ENCODE results near the gene GPR84.

Gene GPR84

GRCh38 chr12:54364413-54364812 lies at the start of gene GPR84:
GPR84 (minus strand) TSS chr12:54364486; CDS start chr12:54363851, 635 bp downstream.
- no peak for DNase-seq

DNA sequence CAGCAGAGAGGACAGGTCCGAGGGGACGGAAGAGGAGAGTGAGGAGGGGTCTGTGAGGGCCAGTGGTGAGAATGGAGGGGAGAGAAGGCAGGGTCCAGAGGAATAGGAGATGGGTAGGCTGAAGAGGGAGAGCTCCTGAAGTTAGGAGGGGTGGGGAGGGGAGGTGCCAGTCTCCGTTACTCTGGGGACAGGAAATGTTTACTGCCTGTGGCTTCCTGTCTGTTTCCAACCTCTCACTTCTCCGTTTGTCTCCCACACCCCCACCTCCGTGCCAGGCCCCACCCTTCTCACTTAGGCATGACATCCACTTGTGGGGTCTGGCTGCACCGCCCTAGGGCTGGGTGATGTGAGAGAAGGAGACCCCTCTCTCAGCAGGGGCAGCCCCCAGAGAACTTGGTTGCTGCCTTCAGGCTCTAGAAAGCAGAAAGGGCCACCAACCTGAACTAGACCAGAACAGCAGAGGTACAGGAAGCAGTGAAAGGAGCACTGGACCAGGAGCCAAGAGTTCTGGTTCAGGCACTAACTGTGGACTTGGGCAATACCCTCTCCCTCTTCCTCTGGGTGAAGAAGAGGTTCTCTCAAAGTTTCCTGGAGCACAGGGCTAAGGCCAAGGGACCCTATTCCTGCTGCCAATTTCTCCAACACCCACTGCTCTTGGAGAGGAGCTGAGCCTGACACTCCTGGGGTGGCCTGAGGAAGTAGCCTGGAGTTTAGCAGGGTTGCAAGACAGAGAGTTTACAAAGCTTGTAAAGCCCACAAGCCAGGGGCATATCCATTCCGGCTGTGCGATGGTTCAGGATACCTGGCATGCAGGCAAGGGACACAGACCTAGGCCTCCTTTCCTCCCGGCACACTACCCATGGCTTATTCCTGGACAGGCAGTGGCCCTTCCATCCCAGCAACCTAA lies 49.3 kb upstream of the GPR84 start:
- no peak for DNase-seq

- DNase-seq = no peak
Measured at GRCh38 chr12:54412786-54413185, 48.5 kb upstream of the GPR84 start.

DNA sequence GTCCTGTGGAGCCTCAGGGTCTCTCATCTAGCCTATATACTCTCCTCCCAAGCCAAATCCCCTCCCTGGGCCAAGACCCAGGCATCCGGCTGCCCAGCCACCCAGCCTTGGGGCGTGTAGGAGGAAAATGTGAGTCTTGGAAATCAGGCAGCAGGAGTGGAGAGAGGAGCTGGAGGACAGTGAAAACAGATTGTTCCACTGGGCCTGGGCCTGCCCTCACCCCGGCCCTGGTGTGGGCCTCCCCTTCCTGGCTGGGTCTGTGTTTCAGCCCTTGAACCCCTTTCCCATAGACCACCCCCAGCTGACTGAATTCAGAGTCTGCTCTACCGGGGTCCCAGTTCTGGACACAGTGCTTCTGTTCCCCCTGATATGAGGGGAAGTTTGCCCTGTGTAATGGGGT lies 48.1 kb upstream of the GPR84 start:
- DNase-seq = no peak

DNA sequence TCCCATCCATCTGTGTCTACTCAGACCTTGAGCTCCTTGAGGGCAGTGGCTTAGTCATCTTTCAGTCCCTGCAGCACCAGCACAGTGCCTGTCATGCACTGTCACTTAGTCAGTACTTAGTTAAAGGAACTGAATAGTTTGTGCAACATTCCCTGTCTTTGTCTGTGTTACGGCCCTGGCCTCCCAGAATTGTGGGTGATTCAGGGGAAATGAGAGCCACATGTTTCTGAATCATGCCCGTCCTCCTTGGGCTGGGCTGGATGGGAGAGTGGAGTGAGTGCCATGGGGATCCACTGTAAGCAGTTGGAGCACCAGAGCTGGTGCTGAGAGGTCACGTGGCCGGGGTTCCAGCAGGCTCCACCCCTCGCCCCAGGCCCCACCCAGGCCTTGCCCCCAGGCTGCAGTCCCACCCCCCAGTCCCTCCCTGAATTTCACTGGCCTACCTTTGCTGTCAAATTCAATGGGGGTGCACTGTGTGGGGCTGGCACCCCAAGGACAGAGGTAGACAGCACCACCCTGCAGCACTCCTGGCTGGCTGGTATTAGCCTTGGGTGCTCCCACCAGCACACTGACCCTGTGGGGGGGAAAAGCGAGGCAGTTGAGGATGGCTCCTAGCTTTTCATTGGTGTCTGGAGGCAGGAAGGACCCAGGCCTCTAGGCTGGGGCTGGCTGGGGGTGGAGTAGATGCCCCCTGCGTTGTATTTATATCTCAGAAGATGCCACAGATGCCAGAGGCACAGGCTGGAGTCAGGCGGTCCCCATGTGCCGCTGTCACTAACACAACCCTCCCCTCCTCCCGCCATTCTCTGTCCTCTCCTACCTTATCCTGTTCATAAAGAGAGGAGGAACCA lies 47.3 kb upstream of the GPR84 start:
- DNase-seq = no peak

- no peak for DNase-seq
Measured at GRCh38 chr12:54409267-54409666, 45.0 kb upstream of the GPR84 start.

DNA sequence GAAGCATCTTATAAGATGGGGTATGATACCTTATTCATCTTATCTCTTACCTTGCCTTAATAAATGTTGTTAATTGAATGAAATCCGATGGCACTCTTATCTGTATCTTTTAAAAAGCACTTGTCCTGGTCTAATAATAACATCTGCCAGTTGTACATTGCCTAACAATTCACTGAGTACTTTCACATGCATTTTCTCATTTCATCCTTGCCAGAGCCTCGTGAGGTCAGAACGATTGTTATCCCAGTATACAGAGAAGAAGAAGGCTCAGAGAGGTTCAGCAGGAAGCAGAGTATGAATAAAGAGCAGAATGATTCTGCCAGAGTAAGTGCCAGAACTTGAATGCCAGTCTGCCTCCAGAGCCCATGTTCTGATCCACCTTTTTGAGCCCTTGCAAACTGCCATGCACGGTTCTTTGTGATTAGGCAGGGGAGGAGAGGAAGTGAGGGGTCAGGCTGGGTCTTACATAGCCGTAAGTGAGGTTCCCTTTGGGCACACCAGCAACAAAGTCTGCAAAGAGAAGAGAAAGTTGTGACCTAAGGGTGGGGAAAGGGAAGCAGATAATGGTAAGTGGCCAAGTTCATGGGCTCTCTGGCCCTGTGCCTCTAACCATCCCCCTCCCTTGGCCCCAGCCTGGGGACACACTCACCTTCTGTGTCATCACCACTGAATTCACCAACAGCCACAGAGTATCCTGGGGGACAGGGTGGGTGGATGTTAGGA lies 43.1 kb upstream of the GPR84 start:
- DNase-seq = no peak

- no peak for DNase-seq
Measured at GRCh38 chr12:54405573-54405972, 41.3 kb upstream of the GPR84 start.

DNA sequence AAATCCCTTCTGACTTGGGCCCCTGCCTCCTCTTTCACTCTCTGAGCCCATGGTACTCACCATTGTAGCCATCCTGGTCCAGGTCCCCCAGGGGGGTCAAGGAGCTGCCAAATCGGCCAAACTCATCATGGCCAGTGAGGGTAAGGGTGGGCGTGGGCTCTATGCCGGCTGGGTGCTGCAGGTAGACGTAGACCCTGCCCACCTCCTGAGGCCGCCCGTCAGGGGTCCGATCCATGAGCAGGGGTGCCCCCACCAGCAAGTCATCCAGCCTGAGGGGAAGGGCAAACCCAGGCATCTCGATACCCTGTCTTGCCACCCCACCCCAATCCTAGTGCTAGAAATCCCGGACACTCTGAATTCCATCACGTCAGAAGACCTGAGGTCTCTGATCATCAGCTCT lies 40.8 kb upstream of the GPR84 start:
- no peak for DNase-seq

- DNase-seq = peak; percentile 63
Measured at GRCh38 chr12:54404061-54405004, 40.0 kb upstream of the GPR84 start.

DNA sequence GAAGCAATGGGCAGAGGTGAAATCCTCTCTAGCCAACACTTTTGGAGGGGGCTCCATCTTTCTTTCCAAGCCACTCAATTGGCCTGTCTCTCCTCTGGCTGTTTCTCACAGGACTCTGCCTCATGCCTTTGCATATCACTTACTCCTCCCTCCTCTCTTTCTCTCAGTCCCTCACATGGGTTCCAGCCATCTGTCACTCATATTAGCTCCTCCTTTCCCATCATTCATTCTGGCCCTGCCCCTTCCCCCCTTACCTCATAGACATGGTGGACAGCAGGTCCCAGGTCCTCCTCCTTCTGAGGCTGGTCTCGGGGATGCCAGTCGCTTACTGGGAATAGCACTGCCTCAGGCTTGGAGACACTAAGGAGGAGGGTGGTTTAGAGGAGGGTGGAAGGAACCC lies 36.8 kb upstream of the GPR84 start:
- DNase-seq = no peak

- DNase-seq = peak; percentile 88
Measured at GRCh38 chr12:54398995-54399793, 34.9 kb upstream of the GPR84 start.

- DNase-seq = no peak
Measured at GRCh38 chr12:54398218-54398617, 33.9 kb upstream of the GPR84 start.

- DNase-seq = no peak
Measured at GRCh38 chr12:54397157-54397556, 32.9 kb upstream of the GPR84 start.

- no peak for DNase-seq
Measured at GRCh38 chr12:54395545-54395944, 31.3 kb upstream of the GPR84 start.

DNA sequence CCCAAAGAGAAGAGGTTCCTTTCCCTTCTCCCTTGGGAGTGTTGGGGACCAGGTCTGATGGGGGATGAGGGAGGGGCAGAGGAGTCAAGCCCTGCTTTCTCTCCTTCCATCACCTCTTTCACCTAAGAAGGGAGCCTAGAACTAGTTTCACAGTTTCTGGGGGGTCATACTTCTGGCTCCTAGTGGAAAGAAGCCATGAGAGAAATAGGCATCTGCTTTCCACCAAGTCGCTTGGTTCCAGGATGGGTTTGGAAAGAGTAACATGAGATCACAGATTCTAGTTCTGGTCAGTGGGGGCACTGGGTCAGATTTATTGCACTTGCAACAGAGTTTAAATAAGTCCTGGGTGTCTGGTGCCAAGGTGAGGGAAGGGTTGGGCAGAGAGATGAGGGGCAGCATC lies 30.7 kb upstream of the GPR84 start:
- no peak for DNase-seq

GRCh38 chr12:54394281-54394719 lies 30.0 kb upstream of the GPR84 start:
- DNase-seq = no peak

GRCh38 chr12:54393743-54394142 lies 29.5 kb upstream of the GPR84 start:
- no peak for DNase-seq

DNA sequence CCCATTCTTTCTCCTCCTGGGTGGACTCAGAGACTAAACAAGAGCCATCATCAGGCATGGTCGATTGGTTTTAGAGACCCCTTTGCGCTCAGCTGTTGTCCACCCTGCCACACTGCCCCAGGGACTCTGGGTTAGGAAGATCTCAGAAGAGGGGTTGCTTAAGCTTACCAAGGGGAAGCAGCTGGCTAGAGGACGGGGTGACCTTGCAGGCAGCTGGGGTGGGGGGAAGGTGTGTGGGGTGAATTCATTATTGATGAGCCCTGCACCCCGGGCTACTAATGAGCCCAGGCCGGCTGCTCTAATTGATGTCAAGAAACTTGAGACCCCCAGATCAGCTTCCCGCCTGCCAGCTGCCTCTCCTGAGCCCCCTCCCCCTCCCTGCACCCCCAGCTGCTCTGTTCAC lies 28.9 kb upstream of the GPR84 start:
- no peak for DNase-seq

DNA sequence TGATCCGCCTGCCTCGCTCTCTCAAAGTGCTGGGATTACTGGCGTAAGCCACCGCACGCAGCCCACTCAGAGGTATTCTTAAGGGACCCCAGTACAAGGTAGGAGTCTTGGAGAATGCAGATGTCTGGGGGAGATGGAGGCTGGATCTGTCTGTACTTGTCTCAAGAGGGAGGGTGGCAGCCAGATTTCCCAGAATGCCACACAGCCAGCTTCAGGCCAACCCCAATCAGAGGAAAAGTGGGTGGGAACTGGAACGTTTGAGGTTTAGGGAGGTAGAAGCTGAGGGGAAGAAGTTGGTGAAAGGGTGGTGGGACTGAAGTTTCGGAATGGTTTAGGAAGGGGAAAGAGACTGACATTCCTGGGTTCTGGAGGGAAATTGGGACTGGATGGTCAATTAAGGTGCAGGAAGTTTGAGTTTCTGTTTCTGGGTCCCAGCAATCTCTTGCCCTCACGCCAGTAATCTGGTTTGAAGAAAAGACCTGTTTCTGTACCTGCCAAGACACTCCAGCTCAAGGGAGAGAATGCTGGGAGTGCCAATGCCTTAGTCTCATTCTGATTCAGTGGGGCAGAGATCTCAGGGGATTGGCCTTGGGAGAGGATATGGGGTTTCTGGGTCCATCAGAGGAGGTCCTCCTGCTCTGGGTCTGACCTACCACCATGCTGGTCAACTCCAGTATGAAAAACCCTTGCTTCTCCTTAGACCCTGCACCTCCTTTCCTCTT lies 28.4 kb upstream of the GPR84 start:
- no peak for DNase-seq
